ENCODE data around the gene PDSS2.
"Not testable (repeated sequence)": the region's sequence is repeated elsewhere in the genome, so short reads cannot be mapped to it uniquely, and the experiment has no call there.

Gene PDSS2

DNA sequence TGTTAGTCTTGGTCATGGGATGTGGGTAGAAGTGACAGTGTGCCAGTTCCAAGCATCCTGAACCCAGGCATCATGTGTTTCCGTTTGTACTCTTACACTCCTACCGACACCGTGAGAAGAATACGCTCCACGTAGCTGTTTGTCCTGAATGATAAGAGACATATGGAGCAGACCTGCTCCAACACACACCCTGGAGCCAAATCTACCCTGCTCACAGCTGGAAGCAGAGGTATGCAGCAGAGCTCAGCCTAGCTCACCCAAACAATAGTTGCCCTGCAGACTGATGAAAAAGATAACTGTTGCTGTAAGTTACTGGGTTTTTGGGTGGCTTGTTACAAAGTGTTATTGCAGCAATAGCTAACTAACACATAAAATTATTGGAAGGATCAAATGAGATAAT is 14.3 kb upstream of the PDSS2 start:
- DNase-seq (ENCODE audit: low spot score) = no peak

DNA sequence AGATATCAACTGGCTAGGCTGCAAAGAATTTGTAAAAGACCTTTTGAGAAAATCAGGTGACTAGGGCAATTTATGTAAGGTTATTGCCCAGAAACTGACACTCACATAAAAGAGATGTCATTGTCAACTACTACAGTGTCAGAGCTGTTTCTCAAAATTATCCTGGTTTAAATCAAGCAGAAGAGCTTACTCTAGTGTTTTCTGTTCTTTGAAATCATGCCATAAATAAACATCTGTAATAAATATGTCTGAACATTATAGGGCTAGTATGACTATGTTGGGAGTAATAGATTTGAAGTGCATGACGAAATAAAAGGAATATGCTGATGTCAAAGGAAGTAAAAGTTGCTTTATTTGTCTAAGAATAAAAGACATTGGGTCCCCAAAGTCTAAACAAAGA is 11.0 kb upstream of the PDSS2 start:
- DNase-seq (ENCODE audit: low spot score) = no peak

GRCh38 chr6:107466062-107466461 is 6.7 kb upstream of the PDSS2 start:
- DNase-seq (ENCODE audit: low spot score) = no peak

- DNase-seq (ENCODE audit: low spot score) = no peak
These were observed 793 bp upstream of the PDSS2 start for GRCh38 chr6:107460083-107460631.

GRCh38 chr6:107458672-107459282 is 587 bp downstream of the PDSS2 start:
- peak; percentile 14 for DNase-seq (ENCODE audit: low spot score)

DNA sequence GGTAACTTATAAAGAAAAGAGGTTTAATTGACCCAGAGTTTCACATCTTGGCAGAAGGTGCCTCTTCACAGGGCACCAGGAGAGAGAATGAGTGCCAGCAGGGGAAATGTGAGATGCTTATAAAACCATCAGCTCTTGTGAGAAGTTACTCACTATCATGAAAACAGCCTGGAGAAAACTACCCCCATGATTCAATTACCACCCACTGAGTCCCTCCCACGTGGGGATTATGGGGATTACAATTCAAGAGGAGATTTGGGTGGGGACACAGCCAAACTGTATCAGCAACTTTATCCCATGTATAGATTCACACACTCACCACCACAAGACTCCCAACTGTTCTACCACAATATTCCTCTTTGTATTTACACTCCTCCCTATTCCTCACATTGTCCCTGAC is 10.6 kb downstream of the PDSS2 start:
- no peak for DNase-seq (ENCODE audit: low spot score)

GRCh38 chr6:107447663-107448216 is 11.6 kb downstream of the PDSS2 start:
- no peak for DNase-seq (ENCODE audit: low spot score)

- no peak for DNase-seq (ENCODE audit: low spot score)
These were observed 15.1 kb downstream of the PDSS2 start for GRCh38 chr6:107444277-107444676.

- DNase-seq (ENCODE audit: low spot score) = no peak
These were observed 15.6 kb downstream of the PDSS2 start for GRCh38 chr6:107443608-107444267.

DNA sequence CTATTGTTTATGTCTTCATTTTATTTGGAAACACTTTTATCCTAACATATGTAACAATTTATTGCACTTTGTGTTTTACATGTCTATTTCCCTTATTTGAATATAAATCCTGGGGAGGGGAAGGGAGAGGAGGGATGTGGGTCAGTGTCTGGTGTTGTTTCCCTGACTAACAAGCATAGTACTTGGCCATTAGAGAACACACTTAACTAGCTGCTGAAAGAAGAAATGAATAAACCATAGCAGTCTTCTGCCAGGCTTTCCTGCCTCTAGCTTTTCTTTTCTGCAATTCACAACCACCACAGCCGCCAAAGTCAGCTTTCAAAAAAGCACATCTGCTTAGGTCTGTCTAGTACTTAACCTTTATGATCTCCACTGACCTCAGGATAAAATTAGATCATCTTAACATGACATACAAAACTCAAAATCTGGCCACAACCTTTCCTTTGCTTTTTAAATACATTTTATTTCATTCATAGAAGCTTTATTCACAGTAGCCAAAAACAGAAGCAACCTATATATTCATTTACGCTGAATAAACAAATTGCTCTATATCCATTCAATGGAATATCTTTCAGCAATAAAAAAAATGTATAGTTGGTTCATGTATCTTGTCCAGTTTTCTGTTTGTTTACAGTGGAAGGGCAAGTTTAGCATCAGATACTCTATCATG is 16.3 kb downstream of the PDSS2 start:
- no peak for DNase-seq (ENCODE audit: low spot score)

DNA sequence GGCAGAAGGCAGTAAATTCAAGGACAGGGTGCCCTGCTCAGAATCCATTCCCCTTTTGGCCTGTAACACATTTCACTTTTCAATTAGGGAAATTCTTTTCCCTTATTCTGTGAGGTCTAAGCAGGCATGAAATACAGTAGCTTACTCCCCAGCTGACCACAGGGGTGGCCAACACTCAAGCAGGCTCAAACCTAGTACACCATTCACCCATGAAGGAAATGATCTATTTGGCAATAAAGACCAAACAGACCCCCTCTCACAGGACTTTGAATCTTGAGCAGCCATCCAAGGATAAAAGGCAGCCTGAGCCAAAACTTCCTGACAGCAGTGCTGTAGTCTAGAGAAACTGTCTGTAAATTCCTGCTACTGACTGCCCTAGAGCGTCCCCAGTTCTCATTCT is 17.7 kb downstream of the PDSS2 start:
- no peak for DNase-seq (ENCODE audit: low spot score)

GRCh38 chr6:107440936-107441335 is 18.4 kb downstream of the PDSS2 start:
- DNase-seq (ENCODE audit: low spot score) = no peak

DNA sequence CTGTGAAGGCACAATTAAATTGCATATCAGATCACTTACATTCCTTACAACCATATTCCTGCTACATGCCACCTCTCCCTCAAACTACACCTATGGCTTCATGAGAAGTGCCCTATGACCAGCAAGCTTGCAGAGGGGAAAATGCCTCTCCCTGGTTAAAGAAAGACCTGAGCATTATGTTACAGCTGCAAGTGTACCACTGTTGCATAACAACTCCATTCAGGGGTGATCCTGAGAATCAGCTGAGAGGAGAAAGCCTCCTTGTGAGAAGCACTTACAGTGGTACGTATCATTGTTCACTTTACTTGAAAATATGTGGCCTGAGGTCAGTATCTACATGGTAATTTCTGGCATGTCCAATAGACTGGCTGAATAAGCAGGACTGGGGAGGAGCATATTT is 20.0 kb downstream of the PDSS2 start:
- no peak for DNase-seq (ENCODE audit: low spot score)

DNA sequence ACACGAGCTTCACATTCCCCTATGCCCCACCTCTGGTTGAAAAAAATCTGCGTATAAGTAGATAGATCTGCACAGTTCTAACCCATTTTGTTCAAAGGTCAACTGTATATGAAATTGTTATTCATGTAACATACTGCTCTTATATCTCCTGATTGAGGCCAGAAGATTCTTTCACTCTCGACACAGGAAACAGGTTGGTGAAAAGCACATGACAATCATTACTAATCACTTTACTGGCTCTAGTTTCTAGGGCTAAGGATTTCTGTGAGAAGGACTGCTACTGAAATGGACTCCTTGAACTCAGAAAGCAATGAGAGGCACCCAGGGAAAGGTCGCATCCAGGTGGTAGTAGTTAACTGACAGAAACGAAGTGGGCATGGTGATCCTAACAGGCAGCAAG is 21.7 kb downstream of the PDSS2 start:
- DNase-seq (ENCODE audit: low spot score) = no peak

GRCh38 chr6:107436881-107437280 is 22.5 kb downstream of the PDSS2 start:
- DNase-seq (ENCODE audit: low spot score) = no peak

DNA sequence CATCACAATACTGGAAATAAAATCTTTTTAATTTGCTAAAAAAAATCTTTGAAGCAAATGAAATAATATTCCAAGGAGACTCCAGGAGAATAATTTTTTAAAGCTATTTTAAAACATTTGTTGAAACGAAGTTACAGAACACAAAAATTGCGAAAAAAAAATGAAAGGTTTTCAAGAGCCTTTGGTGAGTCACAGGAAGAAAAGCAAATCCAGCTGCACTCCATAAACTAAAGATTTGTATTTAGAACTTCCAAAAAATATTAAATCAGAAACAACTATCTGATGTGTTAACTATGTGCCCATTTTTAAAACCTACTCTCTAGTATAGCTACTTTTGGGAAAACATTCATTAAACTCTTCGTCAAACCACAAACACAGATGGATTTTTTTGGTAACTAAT is 23.6 kb downstream of the PDSS2 start:
- DNase-seq (ENCODE audit: low spot score) = no peak

- DNase-seq (ENCODE audit: low spot score) = no peak
These were observed 24.6 kb downstream of the PDSS2 start for GRCh38 chr6:107434812-107435211.

DNA sequence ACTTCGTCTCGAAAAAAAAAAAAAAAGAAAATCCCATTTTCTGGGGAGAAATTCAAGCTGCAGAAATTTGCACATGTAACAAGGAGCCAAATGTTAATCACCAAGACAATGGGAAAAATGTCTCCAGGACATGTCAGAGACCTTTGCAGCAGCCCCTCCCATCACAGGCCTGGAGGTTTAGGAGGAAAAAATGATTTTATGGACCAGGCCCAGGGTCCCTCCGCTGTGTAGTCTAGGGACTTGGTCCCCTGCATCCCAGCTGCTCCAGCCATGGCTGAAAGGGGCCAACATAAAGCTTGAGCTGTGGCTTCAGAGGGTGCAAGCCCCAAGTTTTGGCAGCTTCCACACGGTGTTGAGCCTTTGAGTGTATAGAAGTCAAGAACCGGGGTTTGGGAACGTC is 33.4 kb downstream of the PDSS2 start:
- DNase-seq (ENCODE audit: low spot score) = not testable (repeated sequence)

DNA sequence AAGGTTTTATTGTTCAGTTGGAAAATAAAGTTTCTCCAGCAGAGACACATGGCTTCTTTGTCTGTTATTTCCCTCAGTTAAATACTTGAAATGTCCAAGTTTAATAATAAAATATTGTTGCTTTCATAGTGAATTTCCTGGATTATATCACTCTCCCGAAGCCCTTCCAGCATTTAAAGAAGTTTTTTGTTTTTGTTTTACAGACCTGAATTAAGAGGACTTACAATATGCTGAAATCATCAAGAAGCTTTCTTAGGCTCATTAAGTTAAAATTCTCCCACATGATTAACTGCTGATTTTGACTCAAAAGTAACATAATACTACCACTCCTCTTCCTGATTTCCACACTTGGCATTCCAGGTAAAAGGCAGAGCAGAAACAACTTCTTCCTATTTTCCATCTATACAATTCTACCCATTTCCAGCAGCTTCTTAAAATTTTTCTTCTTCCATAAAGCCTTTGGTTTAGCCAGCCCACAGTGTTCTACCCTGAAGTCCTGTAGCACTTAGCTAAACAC is 35.8 kb downstream of the PDSS2 start:
- DNase-seq (ENCODE audit: low spot score) = no peak

DNA sequence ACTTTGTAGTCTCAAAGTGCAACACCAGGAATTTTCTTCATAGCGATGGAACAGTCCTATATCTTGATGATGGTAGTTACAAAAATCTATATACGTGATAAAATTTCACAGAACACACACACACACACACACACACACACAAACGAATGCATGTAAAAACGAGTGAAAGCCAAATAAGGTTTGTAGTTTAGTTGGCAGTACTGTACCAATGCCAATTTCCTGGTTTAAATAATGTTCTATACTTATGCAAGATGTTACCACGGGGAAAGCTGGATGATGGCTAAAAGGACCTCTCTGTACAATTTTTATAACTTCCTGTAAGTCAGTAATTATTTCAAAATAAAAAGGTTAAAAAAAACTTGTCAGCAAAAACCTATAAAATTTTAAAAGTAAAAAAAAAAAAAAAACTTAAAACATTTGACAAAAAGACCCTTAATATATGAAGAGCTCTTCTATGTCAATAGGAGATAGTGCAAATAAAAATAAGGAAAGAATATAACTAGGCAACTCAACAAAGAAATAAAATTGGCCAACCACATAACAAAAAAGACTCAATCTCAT is 37.6 kb downstream of the PDSS2 start:
- DNase-seq (ENCODE audit: low spot score) = no peak

- DNase-seq (ENCODE audit: low spot score) = no peak
These were observed 39.6 kb downstream of the PDSS2 start for GRCh38 chr6:107419733-107420132.

DNA sequence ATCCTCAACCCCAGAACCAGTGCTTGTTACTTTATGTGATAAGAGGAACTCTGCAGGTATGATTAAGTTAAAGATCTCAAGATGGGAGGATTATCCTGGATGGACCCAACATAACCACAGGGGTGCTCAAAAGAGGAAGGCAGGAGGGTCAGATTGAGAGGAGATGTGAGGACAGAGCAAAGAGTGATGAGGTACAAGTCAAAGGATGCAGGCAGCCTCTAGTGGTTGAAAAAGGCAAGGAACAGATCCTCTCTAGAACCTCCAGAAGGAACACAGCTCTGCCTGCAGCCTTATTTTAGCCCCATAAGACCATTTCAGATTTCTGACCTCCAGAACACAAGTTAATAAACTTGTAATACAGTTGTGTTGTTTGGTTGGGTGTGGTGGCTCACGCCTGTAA is 41.2 kb downstream of the PDSS2 start:
- DNase-seq (ENCODE audit: low spot score) = no peak

Data from kidney capillary endothelial cell (primary cell).